ENCODE data around the gene PARD3.

Gene PARD3

GRCh38 chr10:34547291-34547690 is 267.8 kb downstream of the PARD3 start:
- ATAC-seq (ENCODE audit: low read depth) = no peak
- no peak overlapping the region for H3K4me3 ChIP-seq (ENCODE audit: severe bottlenecking)
- TF ChIP-seq CTCF (IDR thresholded peaks at IDR 0.05; ENCODE audit: poor library complexity, severe bottlenecking) = no peak
- H3K27me3 ChIP-seq (ENCODE audit: insufficient read depth, poor library complexity, severe bottlenecking) = no peaks in the 10 kb centered on the region
- no peaks in the 10 kb centered on the region for H3K36me3 ChIP-seq (ENCODE audit: low read depth)
- no peak for DNase-seq (ENCODE audit: low spot score)
- H3K4me1 ChIP-seq (ENCODE audit: insufficient read depth, poor library complexity, severe bottlenecking) = no peaks in the 10 kb centered on the region
- no peaks in the 10 kb centered on the region for H3K9me3 ChIP-seq (ENCODE audit: severe bottlenecking)
- no peak overlapping the region for H3K27ac ChIP-seq (ENCODE audit: poor library complexity, severe bottlenecking)

- H3K27me3 ChIP-seq (ENCODE audit: insufficient read depth, poor library complexity, severe bottlenecking) = no peaks in the 10 kb centered on the region
- TF ChIP-seq CTCF (IDR thresholded peaks at IDR 0.05; ENCODE audit: poor library complexity, severe bottlenecking) = no peak
- no peak overlapping the region for H3K27ac ChIP-seq (ENCODE audit: poor library complexity, severe bottlenecking)
- no peaks in the 10 kb centered on the region for H3K9me3 ChIP-seq (ENCODE audit: severe bottlenecking)
- H3K36me3 ChIP-seq (ENCODE audit: low read depth) = no peaks in the 10 kb centered on the region
- no peak for ATAC-seq (ENCODE audit: low read depth)
- H3K4me1 ChIP-seq (ENCODE audit: insufficient read depth, poor library complexity, severe bottlenecking) = no peaks in the 10 kb centered on the region
- DNase-seq (ENCODE audit: low spot score) = no peak
- no peak overlapping the region for H3K4me3 ChIP-seq (ENCODE audit: severe bottlenecking)
These were observed 270.7 kb downstream of the PARD3 start for GRCh38 chr10:34544400-34544799.

- DNase-seq (ENCODE audit: low spot score) (no peak), ATAC-seq (ENCODE audit: low read depth) (no peak)
- H3K4me1 ChIP-seq (ENCODE audit: insufficient read depth, poor library complexity, severe bottlenecking) = no peaks in the 10 kb centered on the region
- no peak for TF ChIP-seq CTCF (IDR thresholded peaks at IDR 0.05; ENCODE audit: poor library complexity, severe bottlenecking)
- H3K4me3 ChIP-seq (ENCODE audit: severe bottlenecking) = no peak overlapping the region
- no peak overlapping the region for H3K27ac ChIP-seq (ENCODE audit: poor library complexity, severe bottlenecking)
- H3K27me3 ChIP-seq (ENCODE audit: insufficient read depth, poor library complexity, severe bottlenecking) = no peaks in the 10 kb centered on the region
- H3K36me3 ChIP-seq (ENCODE audit: low read depth) = no peaks in the 10 kb centered on the region
- H3K9me3 ChIP-seq (ENCODE audit: severe bottlenecking) = no peaks in the 10 kb centered on the region
These were observed 271.4 kb downstream of the PARD3 start for GRCh38 chr10:34543716-34544115.

GRCh38 chr10:34540492-34540891 is 274.6 kb downstream of the PARD3 start:
- H3K9me3 ChIP-seq (ENCODE audit: severe bottlenecking) = no peaks in the 10 kb centered on the region
- H3K27ac ChIP-seq (ENCODE audit: poor library complexity, severe bottlenecking) = no peak overlapping the region
- H3K4me3 ChIP-seq (ENCODE audit: severe bottlenecking) = no peak overlapping the region
- ATAC-seq (ENCODE audit: low read depth) = no peak
- no peak for TF ChIP-seq CTCF (IDR thresholded peaks at IDR 0.05; ENCODE audit: poor library complexity, severe bottlenecking)
- DNase-seq (ENCODE audit: low spot score) = no peak
- H3K27me3 ChIP-seq (ENCODE audit: insufficient read depth, poor library complexity, severe bottlenecking) = no peaks in the 10 kb centered on the region
- no peaks in the 10 kb centered on the region; the same call in 1 of the 2 replicates for H3K36me3 ChIP-seq (ENCODE audit: low read depth)
- H3K4me1 ChIP-seq (ENCODE audit: insufficient read depth, poor library complexity, severe bottlenecking) = no peaks in the 10 kb centered on the region

GRCh38 chr10:34539533-34540315 is 275.4 kb downstream of the PARD3 start:
- Histone ChIP-seq H3K4me3 (ENCODE audit: severe bottlenecking) (no peak overlapping the region), H3K9me3 (ENCODE audit: severe bottlenecking) (no peaks in the 10 kb centered on the region), H3K27me3 (ENCODE audit: insufficient read depth, poor library complexity, severe bottlenecking) (no peaks in the 10 kb centered on the region), H3K4me1 (ENCODE audit: insufficient read depth, poor library complexity, severe bottlenecking) (no peaks in the 10 kb centered on the region), H3K36me3 (ENCODE audit: low read depth) (no peaks in the 10 kb centered on the region; the same call in 1 of the 2 replicates), H3K27ac (ENCODE audit: poor library complexity, severe bottlenecking) (no peak overlapping the region)
- DNase-seq (ENCODE audit: low spot score) = no peak
- no peak for TF ChIP-seq CTCF (IDR thresholded peaks at IDR 0.05; ENCODE audit: poor library complexity, severe bottlenecking)
- no peak for ATAC-seq (ENCODE audit: low read depth)
